Osteocyte (in vitro differentiated cells): ENCODE measurements around the gene LRRC56. TPM values are rescaled to one million over a fixed set of nuclear protein-coding genes. Genes with fewer than 3 reads are reported as not detected.
A peak's percentile ranks its signal among the peaks of the same experiment; 100 is the strongest.

Experiments
- DNase-seq: peaks from one replicate; pipeline ENCODE4 v3.0.0; 2021; ENCODE audit warnings: mixed read lengths; ENCODE audit not compliant: unreplicated experiment; ENCODE audit errors: extremely low spot score
- H3K27ac Mint-ChIP-seq: one replicate; pipeline ENCODE4 v1.8.0; 2021; ENCODE audit warnings: mild to moderate bottlenecking, mixed read lengths; ENCODE audit not compliant: unreplicated experiment
- H3K27me3 Mint-ChIP-seq: one replicate; pipeline ENCODE4 v1.8.0; 2021; ENCODE audit warnings: mixed read lengths; ENCODE audit not compliant: unreplicated experiment
- H3K36me3 Mint-ChIP-seq: one replicate; pipeline ENCODE4 v1.8.0; 2021; ENCODE audit warnings: mixed read lengths; ENCODE audit not compliant: unreplicated experiment
- H3K4me1 Mint-ChIP-seq: one replicate; pipeline ENCODE4 v1.8.0; 2021; ENCODE audit warnings: mixed read lengths; ENCODE audit not compliant: unreplicated experiment
- H3K4me3 Mint-ChIP-seq: one replicate; pipeline ENCODE4 v1.8.0; 2021; ENCODE audit warnings: mild to moderate bottlenecking, moderate library complexity, mixed read lengths; ENCODE audit not compliant: unreplicated experiment
- H3K9me3 Mint-ChIP-seq: one replicate; pipeline ENCODE4 v1.8.0; 2021; ENCODE audit warnings: mixed read lengths; ENCODE audit not compliant: unreplicated experiment
- total RNA-seq: library from RNA; stranded (reverse); gene quantifications from 2 replicates; pipeline ENCODE4 v1.2.1, GENCODE V29; 2021
- TF ChIP-seq, protein P1 (sequence below): fragments of 200-600 bp; sonication (generic); IDR thresholded peaks from 2 replicates; pipeline ENCODE4 v1.5.0; 2021; ENCODE audit warnings: antibody characterized with exemption, mild to moderate bottlenecking, moderate library complexity

LRRC56 gene
- total RNA-seq, 1 donor from 2014 or later, result 3.7 TPM

DNA sequence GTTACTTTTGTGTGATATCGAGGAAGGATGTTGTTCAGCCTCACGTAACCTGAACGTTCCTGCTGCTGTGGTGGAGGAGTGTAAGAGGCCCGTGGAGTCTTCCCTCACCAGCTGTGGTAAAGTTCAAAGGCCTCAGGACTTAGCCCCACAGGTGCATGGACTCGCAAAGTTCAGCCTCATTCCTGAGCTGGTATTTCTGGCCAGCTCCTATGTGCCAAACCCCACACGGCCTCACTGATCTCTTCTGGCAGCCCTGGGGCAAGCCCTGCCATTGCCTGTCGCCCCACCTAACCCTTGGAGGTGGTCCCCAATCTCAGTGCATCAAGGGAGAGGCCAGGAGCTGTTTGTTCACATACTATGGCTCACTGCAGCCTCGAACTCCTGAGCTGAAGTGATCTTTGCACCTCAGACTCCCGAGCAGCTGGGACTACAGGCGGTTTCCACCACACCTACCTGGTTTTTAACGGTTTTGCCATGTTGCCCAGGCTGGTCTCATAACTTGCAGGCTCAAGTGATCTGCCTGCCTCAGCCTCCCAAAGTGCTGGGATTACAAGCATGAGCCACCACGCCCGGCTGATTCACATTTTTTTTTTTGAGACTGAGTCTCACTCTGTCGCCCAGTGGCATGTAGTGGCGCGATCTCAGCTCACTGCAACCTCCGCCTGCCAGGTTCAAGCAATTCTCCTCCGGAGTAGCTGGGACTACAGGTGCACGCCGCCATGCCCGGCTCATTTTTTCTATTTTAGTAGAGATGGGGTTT, 41.1 kb downstream of the LRRC56 start:
- Mint-ChIP-seq H3K9me3 (no peaks in the 10 kb centered on the region), H3K27ac (no peak overlapping the region), H3K4me1 (peaks cover 37% of the 10 kb centered on the region), H3K4me3 (peak overlapping the region; percentile 81), H3K27me3 (peaks cover 3% of the 10 kb centered on the region), H3K36me3 (peaks cover 6% of the 10 kb centered on the region)
- no peak for DNase-seq
- TF ChIP-seq, protein P1, sequence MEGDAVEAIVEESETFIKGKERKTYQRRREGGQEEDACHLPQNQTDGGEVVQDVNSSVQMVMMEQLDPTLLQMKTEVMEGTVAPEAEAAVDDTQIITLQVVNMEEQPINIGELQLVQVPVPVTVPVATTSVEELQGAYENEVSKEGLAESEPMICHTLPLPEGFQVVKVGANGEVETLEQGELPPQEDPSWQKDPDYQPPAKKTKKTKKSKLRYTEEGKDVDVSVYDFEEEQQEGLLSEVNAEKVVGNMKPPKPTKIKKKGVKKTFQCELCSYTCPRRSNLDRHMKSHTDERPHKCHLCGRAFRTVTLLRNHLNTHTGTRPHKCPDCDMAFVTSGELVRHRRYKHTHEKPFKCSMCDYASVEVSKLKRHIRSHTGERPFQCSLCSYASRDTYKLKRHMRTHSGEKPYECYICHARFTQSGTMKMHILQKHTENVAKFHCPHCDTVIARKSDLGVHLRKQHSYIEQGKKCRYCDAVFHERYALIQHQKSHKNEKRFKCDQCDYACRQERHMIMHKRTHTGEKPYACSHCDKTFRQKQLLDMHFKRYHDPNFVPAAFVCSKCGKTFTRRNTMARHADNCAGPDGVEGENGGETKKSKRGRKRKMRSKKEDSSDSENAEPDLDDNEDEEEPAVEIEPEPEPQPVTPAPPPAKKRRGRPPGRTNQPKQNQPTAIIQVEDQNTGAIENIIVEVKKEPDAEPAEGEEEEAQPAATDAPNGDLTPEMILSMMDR, result no peak

DNA sequence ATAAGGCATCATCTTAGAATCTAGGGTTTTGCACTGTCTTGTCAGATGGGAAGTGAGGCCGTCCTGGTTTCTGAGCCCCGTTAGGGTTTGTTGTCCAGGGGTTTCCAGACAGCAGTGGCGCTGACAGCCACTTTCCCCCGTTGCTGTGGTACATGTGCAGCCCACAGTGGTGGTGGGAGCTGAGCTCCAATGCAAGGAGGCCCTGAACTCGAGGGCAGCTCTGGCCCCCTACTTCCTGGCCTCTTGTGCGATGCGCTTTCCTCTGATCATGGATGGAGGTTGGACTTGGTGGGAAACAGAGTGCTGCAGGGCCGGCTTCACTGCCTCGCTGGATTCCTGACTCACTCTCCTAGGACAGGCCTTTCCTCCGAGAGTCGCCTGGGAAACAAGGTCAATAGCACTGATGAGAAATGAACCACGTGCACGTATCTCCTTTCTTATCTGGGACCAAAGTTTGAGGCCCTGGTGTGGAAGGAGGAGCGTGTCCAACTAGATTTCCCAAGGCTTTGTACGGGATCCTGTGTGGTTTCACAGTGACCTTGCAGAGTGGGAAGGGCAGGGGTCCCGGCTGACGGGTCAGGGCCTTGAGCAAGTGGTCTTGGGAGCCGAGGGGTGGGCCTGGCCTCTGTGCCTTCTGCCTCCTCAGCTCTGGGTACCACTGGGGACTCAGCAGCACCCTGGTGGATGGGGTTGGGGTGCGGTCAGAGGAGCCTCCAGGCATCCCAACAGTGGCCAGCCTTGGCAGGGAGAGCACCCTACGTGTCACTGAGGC, 42.7 kb downstream of the LRRC56 start:
- Mint-ChIP-seq H3K9me3 (no peaks in the 10 kb centered on the region), H3K4me1 (peaks cover 30% of the 10 kb centered on the region), H3K27me3 (peaks cover under 1% of the 10 kb centered on the region), H3K36me3 (peaks cover 10% of the 10 kb centered on the region), H3K27ac (no peak overlapping the region), H3K4me3 (no peak overlapping the region)
- TF ChIP-seq, protein P1, result no peak
- DNase-seq, result no peak

DNA sequence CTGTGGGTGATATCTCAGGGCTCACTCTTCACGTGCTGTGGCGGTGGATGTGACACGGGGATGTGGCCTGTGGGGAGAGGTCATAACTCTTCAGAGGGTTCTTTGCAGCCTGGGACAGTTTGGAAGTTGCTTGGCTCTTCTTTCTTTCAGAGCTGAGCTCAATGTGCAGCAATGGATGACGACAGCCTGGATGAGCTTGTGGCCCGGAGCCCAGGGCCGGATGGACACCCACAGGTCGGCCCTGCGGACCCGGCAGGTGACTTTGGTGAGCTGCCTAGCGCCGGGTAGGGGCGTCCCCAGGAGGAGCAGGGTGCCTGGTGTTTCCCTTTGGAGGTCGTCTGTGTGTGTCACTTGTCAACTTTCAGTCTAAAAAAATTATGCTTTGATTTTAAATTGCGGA, 44.0 kb downstream of the LRRC56 start:
- H3K9me3 Mint-ChIP-seq, result no peaks in the 10 kb centered on the region
- peak overlapping the region; percentile 2 for H3K27ac Mint-ChIP-seq
- H3K4me1 Mint-ChIP-seq, result peaks cover 27% of the 10 kb centered on the region
- peaks cover 13% of the 10 kb centered on the region for H3K36me3 Mint-ChIP-seq
- TF ChIP-seq, protein P1, result no peak
- no peaks in the 10 kb centered on the region for H3K27me3 Mint-ChIP-seq
- no peak overlapping the region for H3K4me3 Mint-ChIP-seq
- no peak for DNase-seq

DNA sequence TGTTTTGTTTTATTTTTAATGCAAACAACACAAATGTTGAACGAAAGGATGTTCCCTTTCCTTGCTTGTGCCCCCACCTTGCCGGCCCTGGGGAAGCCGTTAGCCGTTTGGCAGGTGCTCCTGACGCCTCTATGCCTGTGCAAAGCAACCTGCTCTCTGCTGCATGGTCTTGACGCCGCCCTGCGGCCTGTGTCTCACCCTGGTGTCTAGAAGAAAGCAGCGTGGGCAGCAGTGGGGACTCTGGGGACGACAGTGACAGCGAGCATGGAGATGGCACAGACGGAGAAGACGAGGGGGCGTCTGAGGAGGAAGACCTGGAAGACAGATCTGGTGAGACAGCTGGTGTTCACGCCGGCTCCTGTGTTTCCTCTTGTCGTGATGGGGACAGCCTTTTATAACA, 44.4 kb downstream of the LRRC56 start:
- DNase-seq, result no peak
- Mint-ChIP-seq H3K4me1 (peaks cover 27% of the 10 kb centered on the region), H3K27ac (no peak overlapping the region), H3K4me3 (no peak overlapping the region), H3K36me3 (peaks cover 13% of the 10 kb centered on the region), H3K27me3 (no peaks in the 10 kb centered on the region), H3K9me3 (no peaks in the 10 kb centered on the region)
- TF ChIP-seq, protein P1, result no peak

DNA sequence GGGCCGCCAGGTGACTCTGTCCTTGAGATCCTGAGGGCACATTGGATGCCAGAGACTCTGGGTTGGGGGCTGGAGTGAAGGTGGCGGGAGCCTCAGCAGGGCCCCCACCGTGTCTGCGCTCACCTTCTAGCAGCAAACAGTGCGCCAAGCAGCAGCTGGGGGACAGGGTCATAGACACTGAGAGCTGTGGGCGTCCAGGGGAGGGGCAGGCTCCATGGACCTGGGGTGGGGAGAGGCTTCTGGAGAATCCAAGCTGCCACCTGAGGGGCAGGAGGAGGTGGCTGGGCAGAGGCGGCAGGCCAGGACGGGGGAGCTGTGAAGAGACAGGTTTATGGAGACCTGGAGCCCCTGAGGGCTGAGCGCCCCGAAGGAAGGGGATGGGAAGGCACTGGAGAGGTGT, 47.0 kb downstream of the LRRC56 start:
- no peak for DNase-seq
- Mint-ChIP-seq H3K4me3 (no peak overlapping the region), H3K36me3 (peaks cover 26% of the 10 kb centered on the region), H3K27ac (no peak overlapping the region), H3K27me3 (no peaks in the 10 kb centered on the region), H3K4me1 (peaks cover 9% of the 10 kb centered on the region), H3K9me3 (no peaks in the 10 kb centered on the region)
- TF ChIP-seq, protein P1, result no peak
